Mesothelial cell of epicardium (in vitro differentiated cells): ENCODE results near the gene RNF123. TPM values are rescaled to one million over a fixed set of nuclear protein-coding genes. Genes with fewer than 3 reads are reported as not detected.
A peak's percentile ranks its signal among the peaks of the same experiment; 100 is the strongest.

ENCODE experiments used
- DNase-seq, 2 experiments: peaks; one replicate each; pipeline ENCODE4 v3.0.0; 2021; ENCODE audit warnings: low spot score in 2 of 2; ENCODE audit not compliant: unreplicated experiment in 2 of 2
- H3K27ac Mint-ChIP-seq: 2 replicates; pipeline ENCODE4 v1.8.0; 2021; ENCODE audit warnings: mixed read lengths
- H3K27me3 Mint-ChIP-seq: 2 replicates; pipeline ENCODE4 v1.8.0; 2021; ENCODE audit warnings: low read depth, mixed read lengths
- H3K36me3 Mint-ChIP-seq: 2 replicates; pipeline ENCODE4 v1.8.0; 2021; ENCODE audit warnings: mixed read lengths
- H3K4me1 Mint-ChIP-seq: 2 replicates; pipeline ENCODE4 v1.8.0; 2021; ENCODE audit warnings: mixed read lengths
- H3K4me3 Mint-ChIP-seq: 2 replicates; pipeline ENCODE4 v1.8.0; 2021; ENCODE audit warnings: mild to moderate bottlenecking, moderate library complexity, mixed read lengths
- H3K9me3 Mint-ChIP-seq: 2 replicates; pipeline ENCODE4 v1.8.0; 2021; ENCODE audit warnings: mixed read lengths
- total RNA-seq: library from RNA; stranded (reverse); gene quantifications from 3 replicates; pipeline ENCODE4 v1.2.1, GENCODE V29; 2021
- TF ChIP-seq, protein P1 (sequence below): fragments of 200-600 bp; sonication (generic); IDR thresholded peaks from one replicate; pipeline ENCODE4 v1.5.0; 2021; ENCODE audit warnings: antibody characterized with exemption; ENCODE audit not compliant: unreplicated experiment

Gene RNF123
- total RNA-seq, 1 donor from 2014 or later, result 59.2 TPM

DNA sequence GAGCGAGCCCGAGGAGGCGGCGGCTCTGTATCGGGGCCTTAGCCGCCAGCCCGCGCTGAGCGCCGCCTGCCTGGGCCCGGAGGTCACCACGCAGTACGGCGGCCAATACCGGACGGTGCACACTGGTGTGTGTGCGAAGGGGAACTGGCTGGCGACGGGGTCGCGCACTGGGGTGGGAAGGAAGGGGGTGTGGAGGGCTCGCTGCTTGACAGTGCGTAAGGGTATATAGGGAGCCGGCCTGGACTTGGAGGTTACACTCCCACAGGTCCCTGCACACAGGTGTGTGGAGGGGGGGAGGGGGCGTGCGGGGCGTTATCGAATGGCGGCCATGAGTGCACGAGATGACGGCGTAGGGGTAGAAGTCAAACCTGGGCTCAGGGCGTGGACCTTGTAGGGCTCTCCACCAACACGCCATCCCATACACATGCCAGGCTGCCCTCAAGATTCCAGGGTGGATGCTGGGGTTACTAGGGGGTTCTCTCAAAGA lies 14.8 kb upstream of the RNF123 start:
- H3K27ac Mint-ChIP-seq, result peak overlapping the region; percentile 43
- no peaks in the 10 kb centered on the region for H3K9me3 Mint-ChIP-seq
- H3K4me1 Mint-ChIP-seq, result peaks cover 20% of the 10 kb centered on the region
- no peaks in the 10 kb centered on the region for H3K27me3 Mint-ChIP-seq
- no peak for DNase-seq
- H3K4me3 Mint-ChIP-seq, result peak overlapping the region; percentile 85
- TF ChIP-seq, protein P1, sequence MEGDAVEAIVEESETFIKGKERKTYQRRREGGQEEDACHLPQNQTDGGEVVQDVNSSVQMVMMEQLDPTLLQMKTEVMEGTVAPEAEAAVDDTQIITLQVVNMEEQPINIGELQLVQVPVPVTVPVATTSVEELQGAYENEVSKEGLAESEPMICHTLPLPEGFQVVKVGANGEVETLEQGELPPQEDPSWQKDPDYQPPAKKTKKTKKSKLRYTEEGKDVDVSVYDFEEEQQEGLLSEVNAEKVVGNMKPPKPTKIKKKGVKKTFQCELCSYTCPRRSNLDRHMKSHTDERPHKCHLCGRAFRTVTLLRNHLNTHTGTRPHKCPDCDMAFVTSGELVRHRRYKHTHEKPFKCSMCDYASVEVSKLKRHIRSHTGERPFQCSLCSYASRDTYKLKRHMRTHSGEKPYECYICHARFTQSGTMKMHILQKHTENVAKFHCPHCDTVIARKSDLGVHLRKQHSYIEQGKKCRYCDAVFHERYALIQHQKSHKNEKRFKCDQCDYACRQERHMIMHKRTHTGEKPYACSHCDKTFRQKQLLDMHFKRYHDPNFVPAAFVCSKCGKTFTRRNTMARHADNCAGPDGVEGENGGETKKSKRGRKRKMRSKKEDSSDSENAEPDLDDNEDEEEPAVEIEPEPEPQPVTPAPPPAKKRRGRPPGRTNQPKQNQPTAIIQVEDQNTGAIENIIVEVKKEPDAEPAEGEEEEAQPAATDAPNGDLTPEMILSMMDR, result no peak
- H3K36me3 Mint-ChIP-seq, result peaks cover 7% of the 10 kb centered on the region

DNA sequence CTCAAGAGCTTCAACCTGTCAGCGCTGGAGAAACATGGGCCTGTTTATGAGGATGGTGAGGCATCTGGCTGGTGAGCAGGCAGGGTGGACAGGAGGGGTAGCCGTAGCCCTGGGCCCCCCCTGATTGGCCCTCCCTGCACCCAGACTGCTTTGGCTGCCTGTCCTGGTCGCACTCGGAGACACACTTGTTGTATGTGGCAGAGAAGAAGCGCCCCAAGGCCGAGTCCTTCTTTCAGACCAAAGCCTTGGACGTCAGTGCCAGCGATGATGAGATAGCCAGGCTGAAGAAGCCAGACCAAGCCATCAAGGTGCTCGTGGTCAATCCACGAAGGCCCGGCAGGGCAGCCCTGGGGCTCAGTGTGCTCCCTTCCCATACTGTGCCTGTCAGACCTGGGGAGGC lies 13.4 kb upstream of the RNF123 start:
- Mint-ChIP-seq H3K4me3 (peak overlapping the region; percentile 85), H3K4me1 (peaks cover 20% of the 10 kb centered on the region), H3K9me3 (no peaks in the 10 kb centered on the region), H3K36me3 (peaks cover 13% of the 10 kb centered on the region), H3K27ac (no peak overlapping the region), H3K27me3 (no peaks in the 10 kb centered on the region)
- TF ChIP-seq, protein P1, result no peak
- DNase-seq, result no peak

DNA sequence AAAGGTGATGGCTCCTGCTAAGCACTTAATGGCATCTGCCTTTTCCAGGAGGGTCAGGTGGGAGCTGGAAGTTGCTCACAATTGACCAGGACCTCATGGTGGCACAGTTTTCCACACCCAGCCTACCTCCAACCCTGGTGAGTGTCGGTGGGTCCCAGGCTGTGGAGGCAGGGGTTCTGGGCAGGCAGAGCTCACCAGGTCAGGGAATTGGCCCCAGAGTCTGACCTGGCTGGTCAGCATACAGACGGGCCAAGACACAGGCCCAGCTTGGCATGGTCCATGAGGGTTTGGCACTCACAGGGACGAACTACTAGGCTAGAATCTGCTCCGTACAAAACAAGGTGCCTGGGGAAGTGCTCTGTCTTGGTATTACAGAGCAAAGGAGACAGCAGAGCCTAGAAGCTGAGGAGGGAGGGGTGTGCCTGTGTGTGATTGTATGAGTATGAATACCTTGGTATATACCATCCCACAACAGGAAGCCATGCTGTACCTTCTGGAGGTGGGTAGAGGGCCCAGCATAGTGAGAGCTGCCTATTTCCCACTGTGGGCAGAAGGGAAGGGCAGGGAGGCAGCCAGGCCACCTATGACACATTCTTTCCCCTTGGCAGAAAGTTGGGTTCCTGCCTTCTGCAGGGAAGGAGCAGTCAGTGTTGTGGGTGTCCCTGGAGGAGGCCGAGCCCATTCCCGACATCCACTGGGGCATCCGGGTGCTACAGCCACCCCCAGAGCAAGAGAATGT lies 8.7 kb upstream of the RNF123 start:
- H3K27me3 Mint-ChIP-seq, result peaks cover 4% of the 10 kb centered on the region
- H3K9me3 Mint-ChIP-seq, result no peaks in the 10 kb centered on the region
- H3K36me3 Mint-ChIP-seq, result peaks cover 19% of the 10 kb centered on the region
- no peaks in the 10 kb centered on the region for H3K4me1 Mint-ChIP-seq
- no peak overlapping the region for H3K4me3 Mint-ChIP-seq
- DNase-seq, result no peak
- no peak overlapping the region for H3K27ac Mint-ChIP-seq
- TF ChIP-seq, protein P1, result no peak

DNA sequence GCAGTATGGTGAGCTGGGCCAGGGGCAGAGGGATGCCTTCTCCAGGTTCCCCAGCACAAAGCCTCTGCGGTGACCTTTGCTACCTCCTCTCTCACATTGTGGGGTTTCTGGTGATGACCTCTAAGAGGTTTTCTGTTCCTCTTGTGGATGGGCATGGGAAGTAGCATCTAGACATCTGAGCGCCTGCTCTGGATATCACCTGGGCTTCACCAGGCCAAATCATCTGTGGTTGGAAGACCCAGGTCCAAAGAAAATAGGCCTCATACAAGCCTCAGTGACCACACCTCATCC lies 8.2 kb upstream of the RNF123 start:
- H3K27ac Mint-ChIP-seq, result no peak overlapping the region
- peaks cover 19% of the 10 kb centered on the region for H3K36me3 Mint-ChIP-seq
- H3K4me1 Mint-ChIP-seq, result no peaks in the 10 kb centered on the region
- H3K27me3 Mint-ChIP-seq, result peaks cover 4% of the 10 kb centered on the region
- no peak for DNase-seq
- TF ChIP-seq, protein P1, result no peak
- H3K4me3 Mint-ChIP-seq, result no peak overlapping the region
- no peaks in the 10 kb centered on the region for H3K9me3 Mint-ChIP-seq

DNA sequence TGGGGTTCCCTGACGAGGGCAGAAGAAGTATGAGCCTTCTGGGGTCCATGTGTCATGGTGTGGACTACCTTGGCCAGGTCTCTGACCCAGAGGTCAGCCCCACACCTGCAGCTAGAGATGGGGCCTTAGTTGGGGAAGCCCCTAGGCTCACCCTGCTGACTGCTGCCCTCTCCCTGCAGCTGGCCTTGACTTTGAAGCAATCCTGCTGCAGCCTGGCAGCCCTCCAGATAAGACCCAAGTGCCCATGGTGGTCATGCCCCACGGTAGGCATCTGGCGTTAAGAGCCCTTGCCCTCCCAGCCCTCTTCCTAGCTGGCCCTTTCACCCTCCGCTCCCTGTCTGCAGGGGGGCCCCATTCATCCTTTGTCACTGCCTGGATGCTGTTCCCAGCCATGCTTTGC lies 7.8 kb upstream of the RNF123 start:
- DNase-seq, result no peak
- Mint-ChIP-seq H3K27me3 (peaks cover 5% of the 10 kb centered on the region), H3K27ac (no peak overlapping the region)

More for the DNA sequence above, 7.8 kb upstream of the RNF123 start:
- Mint-ChIP-seq H3K4me1 (no peaks in the 10 kb centered on the region), H3K9me3 (no peaks in the 10 kb centered on the region), H3K36me3 (peaks cover 19% of the 10 kb centered on the region), H3K4me3 (no peak overlapping the region)
- TF ChIP-seq, protein P1, result no peak
